Cerebellar nuclear complex (tissue), 1 donor: Measurements from ENCODE around the gene ECHDC3.

Experiments used
- DNase-seq, 2 experiments: peaks; one replicate each; lab custom pipeline; 2025; lab: John Stamatoyannopoulos, UW

The ECHDC3 gene

GRCh38 chr10:11754173-11754572 is 12.0 kb downstream of the ECHDC3 start:
- DNase-seq: no peak

- DNase-seq: no peak
These were observed 12.4 kb downstream of the ECHDC3 start for GRCh38 chr10:11754620-11755019.

DNA sequence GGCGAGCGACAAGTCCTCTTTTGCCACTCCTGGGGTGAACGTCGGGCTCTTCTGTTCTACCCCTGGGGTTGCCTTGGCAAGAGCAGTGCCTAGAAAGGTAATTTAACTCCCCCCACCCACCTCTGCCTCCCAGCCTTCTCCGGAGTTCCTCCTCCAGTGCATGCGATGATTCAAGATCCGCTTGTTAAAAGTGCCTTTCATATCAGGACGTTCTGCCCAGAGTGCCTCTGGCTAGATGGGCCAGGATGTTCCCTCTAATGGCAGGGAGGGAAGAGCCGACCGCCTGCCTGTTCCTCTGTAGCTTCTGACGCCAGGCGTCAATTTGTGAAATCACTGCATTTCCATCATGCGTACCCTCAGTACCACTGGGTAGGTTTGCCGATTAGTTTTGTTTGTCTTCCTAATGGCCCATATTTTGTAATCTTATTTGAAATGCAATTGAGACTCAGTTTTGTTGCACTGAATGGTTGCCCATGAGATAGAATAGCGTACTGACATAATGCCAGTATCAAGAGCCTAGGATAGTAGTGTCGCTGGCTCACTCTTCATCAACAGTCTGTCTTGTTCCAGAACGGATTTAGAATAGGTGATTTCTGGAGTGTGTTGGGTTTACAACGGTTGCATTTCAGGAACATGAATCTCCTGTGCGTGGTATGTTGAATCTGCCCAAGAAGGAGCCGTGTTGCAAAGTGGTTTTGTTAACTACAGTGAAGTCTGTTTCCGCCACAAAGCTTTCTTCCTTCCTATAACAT is 13.5 kb downstream of the ECHDC3 start:
- no peak for DNase-seq

GRCh38 chr10:11756766-11757315 is 14.7 kb downstream of the ECHDC3 start:
- no peak for DNase-seq

GRCh38 chr10:11757454-11757820 is 15.3 kb downstream of the ECHDC3 start:
- DNase-seq: no peak

DNA sequence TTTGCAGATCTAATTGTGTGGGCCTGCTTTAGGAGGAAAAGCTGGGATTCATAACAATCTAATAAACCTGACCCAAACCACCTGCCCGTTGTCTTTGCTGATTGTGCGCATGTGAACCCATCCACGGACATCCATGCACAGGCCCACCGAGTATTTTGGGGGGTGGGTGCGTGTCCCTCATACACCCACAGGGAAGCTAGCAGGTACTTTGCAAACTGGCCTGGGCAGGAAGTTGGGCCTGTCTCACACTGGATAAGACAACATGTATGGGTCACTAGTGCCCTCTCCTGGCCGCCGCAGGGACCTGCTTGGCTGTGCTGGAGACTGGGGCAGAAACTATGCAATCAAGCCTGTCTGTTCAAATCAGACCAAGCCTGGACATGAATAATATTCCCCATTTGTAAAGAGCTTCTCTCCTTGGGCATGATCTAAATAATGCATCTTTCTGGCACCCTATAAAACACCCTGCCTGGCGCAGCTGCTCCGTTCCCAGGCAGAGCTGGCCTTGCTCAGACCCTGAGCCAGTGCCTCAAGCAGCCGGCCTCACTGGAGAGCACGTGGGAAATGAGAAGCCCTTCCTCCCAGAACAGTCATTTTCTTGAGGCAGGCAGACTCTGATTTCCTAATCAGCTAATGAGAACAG is 15.8 kb downstream of the ECHDC3 start:
- DNase-seq: no peak

DNA sequence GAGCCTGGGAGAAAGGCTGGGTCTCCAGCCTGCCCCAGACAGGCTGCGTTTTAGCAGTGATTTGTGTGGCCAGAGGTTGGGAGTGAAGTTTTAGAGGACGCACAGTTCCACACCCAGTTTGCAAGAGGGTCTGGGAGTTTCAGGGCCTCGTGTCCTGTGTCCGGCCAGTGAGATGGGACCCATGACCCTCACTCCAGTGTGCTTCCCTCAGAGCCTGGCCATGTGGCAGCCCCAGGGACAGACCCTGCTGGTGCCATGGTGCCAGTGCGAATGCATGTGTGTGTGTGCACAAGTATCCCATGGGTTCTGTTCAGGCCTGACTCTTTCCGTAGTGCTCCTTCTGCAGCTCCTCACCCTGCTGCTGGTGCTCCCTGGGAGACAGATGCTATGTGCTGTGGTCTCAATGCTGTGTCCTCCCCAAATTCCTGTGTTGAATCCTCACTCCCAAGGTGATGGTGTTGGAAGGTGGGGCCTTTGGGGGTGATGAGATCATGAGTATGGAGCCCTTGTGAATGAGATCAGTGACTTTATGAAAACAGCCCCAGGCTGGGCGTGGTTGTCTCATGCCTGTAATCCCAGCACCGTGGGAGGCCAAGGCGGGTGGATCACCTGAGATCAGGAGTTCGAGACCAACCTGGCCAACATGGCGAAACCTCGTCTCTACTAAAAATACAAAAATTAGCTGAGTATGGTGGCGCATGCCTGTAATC is 16.5 kb downstream of the ECHDC3 start:
- no peak for DNase-seq

DNA sequence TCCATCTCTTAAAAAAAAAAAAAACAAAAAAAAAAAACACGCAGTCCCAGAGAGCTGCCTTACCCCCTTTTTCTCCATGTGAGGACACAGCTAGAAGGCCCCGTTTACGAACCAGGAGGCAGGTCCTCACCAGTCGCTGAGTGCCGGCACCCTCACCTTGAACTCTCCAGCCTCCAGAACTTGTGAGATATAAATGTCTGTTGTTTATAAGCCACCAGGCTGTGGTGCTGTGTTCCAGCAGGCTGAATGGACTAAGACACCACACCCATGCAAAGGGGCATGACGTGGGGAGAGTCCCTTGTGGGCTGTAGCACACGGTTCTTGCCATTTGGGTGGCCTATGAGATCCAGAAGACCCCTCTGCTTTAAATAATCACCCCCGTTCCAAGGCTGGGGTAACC is 17.2 kb downstream of the ECHDC3 start:
- no peak for DNase-seq

DNA sequence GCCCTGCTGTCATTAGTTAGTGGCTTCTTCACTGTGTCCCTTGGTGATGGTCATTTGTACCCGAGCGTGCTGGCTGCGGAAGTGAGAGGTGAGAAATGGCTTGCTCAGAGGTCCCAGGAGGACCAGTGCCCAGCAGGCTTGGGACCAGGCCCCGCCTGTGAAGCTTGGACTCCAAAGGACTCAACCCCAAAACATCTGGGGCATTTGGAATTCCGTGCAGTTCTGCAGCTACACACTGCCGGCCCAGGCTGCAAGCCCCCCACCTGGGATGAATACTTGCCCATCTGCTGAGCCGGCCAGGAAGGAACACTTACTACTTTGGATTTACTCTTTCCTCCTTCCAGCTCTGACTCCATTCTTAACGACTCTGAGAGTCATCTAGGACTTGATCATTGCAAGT is 18.0 kb downstream of the ECHDC3 start:
- DNase-seq: no peak

DNA sequence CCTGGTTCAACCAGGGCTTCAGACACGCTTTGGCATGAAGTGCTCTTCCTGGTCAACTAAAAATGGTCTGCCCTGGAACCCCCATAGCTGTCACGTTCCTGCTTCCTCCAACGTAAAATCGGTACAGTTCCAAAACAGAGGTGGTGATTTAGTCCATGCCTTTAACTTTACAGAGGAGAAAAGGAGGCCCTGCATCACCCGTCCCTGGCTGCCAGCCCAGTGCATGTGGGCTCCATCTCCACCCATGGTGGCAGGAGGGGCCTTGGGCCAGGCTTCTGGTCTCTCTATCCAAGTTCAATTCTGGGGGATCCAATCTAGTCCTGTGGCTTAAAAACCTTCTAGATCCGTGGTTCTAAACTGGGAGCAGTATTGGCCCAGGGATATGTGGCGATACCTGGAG is 18.7 kb downstream of the ECHDC3 start:
- DNase-seq: no peak

DNA sequence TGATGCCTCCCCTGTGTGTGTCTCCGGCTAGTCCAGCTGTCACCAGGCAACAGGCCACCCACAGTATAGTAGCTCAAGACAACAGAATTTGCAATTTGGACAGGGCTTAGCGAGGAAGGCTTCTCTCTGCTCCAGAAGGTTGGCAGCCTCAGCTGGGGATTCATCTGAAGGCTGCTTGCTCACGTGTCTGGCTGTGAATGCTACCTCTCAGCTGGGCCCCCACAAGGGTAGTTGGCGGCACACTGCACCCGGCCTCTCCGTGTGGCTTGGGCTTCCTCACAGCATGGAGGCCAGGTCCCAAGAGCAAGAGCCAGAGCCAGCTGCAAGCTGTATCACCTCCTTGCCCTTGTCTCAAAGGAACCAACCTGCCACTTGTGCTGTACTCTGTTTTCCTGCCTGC is 19.2 kb downstream of the ECHDC3 start:
- no peak for DNase-seq

DNA sequence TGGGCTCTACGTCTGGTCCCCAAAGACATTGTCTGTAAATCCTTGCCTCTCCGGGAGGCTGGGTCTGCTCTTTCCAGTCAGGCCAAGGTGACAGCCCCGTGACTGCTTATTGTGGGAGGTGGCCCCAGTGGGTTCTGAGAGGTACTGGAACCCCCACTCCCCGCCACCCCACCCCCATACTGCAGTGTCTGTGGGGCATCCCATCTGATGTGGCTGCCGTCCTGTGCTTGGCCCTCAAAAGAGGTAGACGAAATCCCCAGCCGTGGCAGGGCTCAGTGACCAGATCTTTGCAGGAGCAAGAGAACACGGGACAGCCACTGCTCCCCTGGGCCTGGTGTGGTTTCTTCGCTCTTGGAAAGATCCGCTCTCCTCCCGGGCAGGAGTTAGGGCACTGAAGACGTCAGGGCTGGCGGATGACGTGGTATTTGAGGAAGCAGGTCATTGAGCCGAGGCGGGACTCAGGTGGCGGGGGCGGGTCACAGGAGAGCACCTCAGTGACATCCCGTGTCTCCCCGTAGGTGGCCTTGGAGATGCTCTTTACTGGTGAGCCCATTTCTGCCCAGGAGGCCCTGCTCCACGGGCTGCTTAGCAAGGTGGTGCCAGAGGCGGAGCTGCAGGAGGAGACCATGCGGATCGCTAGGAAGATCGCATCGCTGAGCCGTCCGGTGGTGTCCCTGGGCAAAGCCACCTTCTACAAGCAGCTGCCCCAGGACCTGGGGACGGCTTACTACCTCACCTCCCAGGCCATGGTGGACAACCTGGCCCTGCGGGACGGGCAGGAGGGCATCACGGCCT is 20.7 kb downstream of the ECHDC3 start:
- no peak for DNase-seq

GRCh38 chr10:11763501-11763861 is 21.3 kb downstream of the ECHDC3 start:
- no peak for DNase-seq

GRCh38 chr10:11765141-11765540 is 23.0 kb downstream of the ECHDC3 start:
- DNase-seq: no peak

- no peak for DNase-seq
These were observed 30.6 kb downstream of the ECHDC3 start for GRCh38 chr10:11772575-11773288.

GRCh38 chr10:11773761-11774441 is 31.7 kb downstream of the ECHDC3 start:
- no peak for DNase-seq

GRCh38 chr10:11775412-11775811 is 33.2 kb downstream of the ECHDC3 start:
- DNase-seq: no peak

DNA sequence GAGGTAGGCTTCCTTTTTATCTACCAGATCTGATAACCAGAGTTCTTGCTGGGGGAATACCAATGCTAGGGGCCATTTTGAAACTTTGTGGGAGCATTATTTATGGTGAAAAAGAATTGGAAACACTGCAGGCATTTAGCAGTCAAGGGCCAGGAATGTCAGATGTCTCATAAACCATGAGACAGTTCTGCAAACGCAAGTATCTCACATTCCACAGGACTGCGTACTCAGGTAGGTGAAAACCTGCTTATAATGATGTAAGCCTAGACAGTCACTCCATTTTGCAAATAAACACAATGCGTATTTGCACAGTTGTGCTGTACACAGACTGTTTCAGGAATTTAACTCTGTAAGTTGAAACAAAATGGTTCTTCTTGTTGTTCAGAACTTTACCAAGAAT is 33.9 kb downstream of the ECHDC3 start:
- no peak for DNase-seq

DNA sequence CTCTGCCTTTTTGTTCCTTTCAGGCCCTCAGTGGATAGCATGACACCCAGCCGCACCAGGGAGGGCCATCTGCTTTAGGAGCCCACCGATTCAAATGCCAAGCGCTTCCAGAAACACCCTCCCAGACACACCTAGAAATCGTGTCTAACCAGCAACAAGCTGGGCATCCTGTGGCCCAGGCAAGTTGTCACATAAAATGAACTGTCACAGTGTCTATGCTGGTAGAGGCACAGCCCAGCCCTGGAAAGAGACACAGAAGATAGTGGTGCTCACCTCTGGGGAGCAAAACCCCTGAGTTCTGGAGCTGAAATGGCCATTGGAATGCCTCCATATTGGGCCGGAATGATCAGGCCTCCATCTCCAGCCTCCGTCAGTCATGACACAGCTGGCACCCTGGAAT is 38.9 kb downstream of the ECHDC3 start:
- no peak for DNase-seq

DNA sequence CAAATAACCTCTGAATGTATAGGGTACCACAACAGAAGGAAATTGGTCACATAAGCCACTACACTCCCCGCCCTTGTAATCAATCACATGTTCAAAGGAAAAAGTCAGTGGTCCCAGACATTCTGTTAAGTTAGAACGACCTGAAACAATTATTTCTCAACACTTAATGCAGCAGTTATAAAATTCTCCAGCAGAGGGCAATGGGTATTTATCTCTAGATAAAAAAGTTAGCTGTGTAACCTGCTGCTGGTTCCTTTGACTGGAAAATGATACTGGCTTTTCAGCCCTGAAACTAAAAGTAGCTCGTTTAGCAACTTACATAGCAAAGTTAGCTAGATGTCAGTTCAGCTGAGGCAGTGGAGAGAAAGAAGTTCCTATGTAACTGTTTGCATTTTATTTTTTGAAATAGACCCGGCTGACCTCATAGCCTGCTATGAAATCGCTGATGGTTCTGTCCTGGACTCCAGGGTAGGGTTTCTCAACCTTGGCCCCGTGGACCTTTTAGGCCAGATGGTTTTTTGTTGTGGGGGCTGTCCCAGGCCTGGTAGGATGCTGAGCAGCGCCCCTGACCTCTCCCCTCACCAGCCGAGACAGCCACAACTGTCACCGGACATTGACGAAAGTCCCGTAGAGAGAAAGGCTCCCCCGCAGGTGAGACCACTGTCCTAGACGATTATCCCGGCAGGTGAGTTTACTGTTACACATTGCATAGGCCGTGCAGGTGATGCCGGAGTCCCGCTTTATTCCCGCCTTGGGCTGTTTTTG is 40.8 kb downstream of the ECHDC3 start:
- DNase-seq: no peak
